Ovary (tissue), 9 donors: ENCODE results near the gene USP32. TPM values are rescaled to one million over a fixed set of nuclear protein-coding genes. Genes with fewer than 3 reads are reported as not detected.

Experiments
- DNase-seq, 5 donors: peaks; one replicate each; pipeline ENCODE4 v3.0.0-alpha.2; 2019 to 2020
- H3K27ac ChIP-seq, 2 donors: fragments of 200-600 bp; one replicate each; pipeline versions ENCODE4 v1.5.1 to v1.8.0; 2019 to 2022
- H3K27me3 ChIP-seq: fragments of 200-600 bp; one replicate; pipeline ENCODE4 v1.8.0; 2022
- H3K36me3 ChIP-seq: fragments of 200-600 bp; sonication (generic); one replicate; pipeline ENCODE4 v1.5.1; 2019
- H3K4me1 ChIP-seq: one replicate; pipeline ENCODE4 v1.8.1; 2013; ENCODE audit warnings: mild to moderate bottlenecking, moderate library complexity; ENCODE audit not compliant: insufficient read depth
- H3K4me3 ChIP-seq: fragments of 200-600 bp; sonication (generic); one replicate; pipeline ENCODE4 v1.5.1; 2017
- H3K9me3 ChIP-seq, 2 donors: fragments of 200-600 bp in 1 of 2; sonication (generic) in 1 of 2; one replicate each; pipeline versions ENCODE4 v1.5.1 to v1.8.1; 2013 to 2019; ENCODE audit warnings: mild to moderate bottlenecking in 1 of 2, moderate library complexity in 1 of 2
- EP300 ChIP-seq: sonication (generic); formaldehyde crosslinking; IDR thresholded peaks from one replicate; pipeline ENCODE4 v1.6.1; 2017; ENCODE audit warnings: antibody characterized with exemption
- POLR2A ChIP-seq: fragments of 450-650 bp; IDR thresholded peaks from one replicate; pipeline ENCODE4 v1.6.1; 2017; ENCODE audit warnings: antibody characterized with exemption, mild to moderate bottlenecking, moderate library complexity
- WGBS, 3 donors: extraction: QIAGEN DNeasy Blood & Tissue Kit in 1 of 3; methylation state at CpG; one replicate each; pipeline versions ENCODE4 v1.1.5 to v1.1.7; 2013 to 2017; 5-methylcytosine and 5-hydroxymethylcytosine counted together
- intact Hi-C, 4 donors: fragments of 100-400 bp; cut with DNase I; formaldehyde crosslinking; loops; one replicate each; pipeline versions ENCODE4 v1.11.0 to v1.15.1; 2022 to 2023
- polyA plus RNA-seq, 2 donors: library from polyadenylated mRNA; stranded (reverse); fragments of 200-250 nt in 1 of 2; fragments of 350-450 nt in 1 of 2; fragmentation: Illumina TruSeq in 1 of 2; extraction: RNeasy Lipid Tissue Mini Kit (QIAGEN cat#74804) in 1 of 2; gene quantifications; one replicate each; pipeline ENCODE4 v1.2.3, GENCODE V29; 2013 to 2014
- total RNA-seq, 7 donors: library from RNA; depleted of rRNA in 2 of 7; stranded (reverse); fragments of >200 nt in 2 of 7; fragmentation: NEBNext Ultra II Directional in 3 of 7; extraction: Animal tissue kit (Norgen Biotek cat#: 25700) in 3 of 7; gene quantifications; one replicate each; pipeline versions ENCODE4 v1.1.0 to v1.2.4, GENCODE V29; 2016 to 2023
- TF ChIP-seq, protein P1 (sequence below), 3 donors: fragments of 450-650 bp in 2 of 3; fragments of 200-600 bp in 1 of 3; IDR thresholded peaks; one replicate each; pipeline versions ENCODE4 v1.5.1 to v1.8.0; 2016 to 2022; ENCODE audit warnings: antibody characterized with exemption in 3 of 3, mild to moderate bottlenecking in 1 of 3
- donor health status: DM: no; HTN: no; CAD: no; lungs with moderate emphysema.
- donor health status: DM: no; HTN: no; CAD: no.
- donor health status: Bipolar disorder and iron deficiency.
- donor health status: DM: yes; HTN: yes; CAD: no.
- donor health status: DM: no; HTN: no; CAD: no.
- donor health status: DM: yes; HTN: yes; CAD: no.

USP32 gene
- total and polyA plus RNA-seq, 9 donors: 8.7 to 37.6 (median 32.9) TPM

DNA sequence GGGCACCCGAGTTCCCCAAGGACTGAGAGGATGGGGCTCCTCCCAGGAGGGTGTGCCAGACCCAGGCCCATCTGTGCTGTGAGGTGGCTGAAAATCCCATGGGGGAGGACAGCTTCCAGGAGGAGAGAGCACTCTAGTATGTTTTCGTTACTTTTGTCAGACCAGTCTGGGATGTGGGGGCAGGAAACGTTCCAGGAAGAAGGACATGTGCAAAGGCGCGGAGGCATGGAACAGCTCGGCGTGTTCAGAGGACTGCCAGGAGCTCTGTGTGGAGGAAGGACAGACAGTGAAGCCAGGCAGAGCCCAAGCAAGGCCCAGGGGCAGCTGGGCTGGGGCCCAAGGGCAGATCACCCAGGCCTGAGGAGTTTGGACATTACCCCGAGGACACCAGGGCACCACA, 235.2 kb downstream of the USP32 start:
- no peak for DNase-seq
- WGBS, 3 donors: 68 to 78% (median 71%) methylated on average over 8 of the region's 8 CpGs
- no peaks in the 10 kb centered on the region for H3K4me1 ChIP-seq
- TF ChIP-seq POLR2A (no peak), EP300 (no peak)
- TF ChIP-seq, protein P1, sequence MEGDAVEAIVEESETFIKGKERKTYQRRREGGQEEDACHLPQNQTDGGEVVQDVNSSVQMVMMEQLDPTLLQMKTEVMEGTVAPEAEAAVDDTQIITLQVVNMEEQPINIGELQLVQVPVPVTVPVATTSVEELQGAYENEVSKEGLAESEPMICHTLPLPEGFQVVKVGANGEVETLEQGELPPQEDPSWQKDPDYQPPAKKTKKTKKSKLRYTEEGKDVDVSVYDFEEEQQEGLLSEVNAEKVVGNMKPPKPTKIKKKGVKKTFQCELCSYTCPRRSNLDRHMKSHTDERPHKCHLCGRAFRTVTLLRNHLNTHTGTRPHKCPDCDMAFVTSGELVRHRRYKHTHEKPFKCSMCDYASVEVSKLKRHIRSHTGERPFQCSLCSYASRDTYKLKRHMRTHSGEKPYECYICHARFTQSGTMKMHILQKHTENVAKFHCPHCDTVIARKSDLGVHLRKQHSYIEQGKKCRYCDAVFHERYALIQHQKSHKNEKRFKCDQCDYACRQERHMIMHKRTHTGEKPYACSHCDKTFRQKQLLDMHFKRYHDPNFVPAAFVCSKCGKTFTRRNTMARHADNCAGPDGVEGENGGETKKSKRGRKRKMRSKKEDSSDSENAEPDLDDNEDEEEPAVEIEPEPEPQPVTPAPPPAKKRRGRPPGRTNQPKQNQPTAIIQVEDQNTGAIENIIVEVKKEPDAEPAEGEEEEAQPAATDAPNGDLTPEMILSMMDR (IDR thresholded peaks at IDR 0.05): no peak
- no peak overlapping the region for H3K27ac ChIP-seq
- no peaks in the 10 kb centered on the region for H3K9me3 ChIP-seq
- H3K36me3 ChIP-seq: no peaks in the 10 kb centered on the region
- H3K27me3 ChIP-seq: no peaks in the 10 kb centered on the region
- no peak overlapping the region for H3K4me3 ChIP-seq
- intact Hi-C loops: no loop called here

GRCh38 chr17:60155815-60156214, 236.1 kb downstream of the USP32 start:
- 51 to 60% (median 52%) methylated on average over 9 of the region's 9 CpGs for WGBS, 3 donors
- Histone ChIP-seq H3K27ac (no peak overlapping the region), H3K27me3 (no peaks in the 10 kb centered on the region), H3K4me1 (no peaks in the 10 kb centered on the region), H3K9me3 (no peaks in the 10 kb centered on the region), H3K4me3 (no peak overlapping the region), H3K36me3 (no peaks in the 10 kb centered on the region)
- intact Hi-C loops: no loop called here
- DNase-seq: no peak
- TF ChIP-seq EP300: no peak
- TF ChIP-seq, protein P1 (IDR thresholded peaks at IDR 0.05): no peak
- TF ChIP-seq POLR2A: no peak

GRCh38 chr17:60155427-60155814, 236.5 kb downstream of the USP32 start:
- H3K4me1 ChIP-seq: no peaks in the 10 kb centered on the region
- TF ChIP-seq EP300 (no peak), POLR2A (no peak)
- TF ChIP-seq, protein P1 (IDR thresholded peaks at IDR 0.05): no peak
- WGBS, 3 donors: 59 to 63% (median 59%) methylated on average over 3 of the region's 3 CpGs
- H3K27me3 ChIP-seq: no peaks in the 10 kb centered on the region
- DNase-seq: no peak
- intact Hi-C loops: no loop called here
- no peaks in the 10 kb centered on the region for H3K9me3 ChIP-seq
- no peak overlapping the region for H3K4me3 ChIP-seq
- no peaks in the 10 kb centered on the region for H3K36me3 ChIP-seq
- H3K27ac ChIP-seq: no peak overlapping the region

DNA sequence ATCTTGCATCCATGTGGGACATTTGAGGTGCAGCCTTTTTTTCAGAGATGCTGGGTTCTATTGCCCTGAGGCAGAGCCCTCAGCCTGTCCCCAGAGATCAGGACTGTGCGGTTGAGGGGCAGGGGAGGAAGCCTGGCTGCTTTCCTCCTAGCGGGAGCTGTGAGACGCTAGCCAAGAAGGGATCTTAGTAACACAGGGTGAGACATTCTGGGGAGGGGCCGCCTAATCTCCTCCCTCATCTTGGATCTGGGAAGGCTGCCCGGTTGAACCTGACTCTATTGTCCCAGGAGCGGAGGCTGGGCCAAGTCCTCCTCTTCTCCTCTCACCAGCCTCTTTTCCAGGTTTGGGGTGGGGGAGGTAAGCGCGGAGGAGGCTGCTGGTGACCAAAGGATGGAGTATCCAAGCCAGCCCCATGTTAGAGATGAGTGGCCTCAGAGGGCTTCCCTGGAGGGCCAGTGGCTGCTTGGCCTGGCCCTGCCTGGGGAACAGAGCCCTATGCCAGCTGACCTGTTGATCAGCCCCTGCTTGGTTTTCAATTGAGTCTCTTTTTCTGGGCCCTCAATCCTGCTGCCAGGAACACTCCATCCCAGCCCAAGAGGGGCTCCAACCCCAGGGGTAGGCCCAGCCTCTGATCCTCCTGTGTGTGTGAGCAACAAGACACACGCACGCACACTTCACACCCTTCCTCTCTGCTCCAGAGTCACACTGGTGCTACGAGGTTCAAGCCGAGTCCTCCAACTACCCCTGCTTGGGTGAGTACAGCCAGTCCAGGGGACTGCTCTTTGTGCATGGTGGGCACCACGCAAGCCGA, 237.1 kb downstream of the USP32 start:
- H3K4me3 ChIP-seq: no peak overlapping the region
- H3K27me3 ChIP-seq: peaks cover 2% of the 10 kb centered on the region
- H3K36me3 ChIP-seq: no peaks in the 10 kb centered on the region
- intact Hi-C loops: no loop called here
- DNase-seq: no peak
- H3K27ac ChIP-seq: no peak overlapping the region
- H3K4me1 ChIP-seq: no peaks in the 10 kb centered on the region
- WGBS, 3 donors: 54 to 62% (median 59%) methylated on average over 14 of the region's 14 CpGs
- TF ChIP-seq, protein P1 (IDR thresholded peaks at IDR 0.05): no peak
- TF ChIP-seq POLR2A (no peak), EP300 (no peak)
- no peaks in the 10 kb centered on the region for H3K9me3 ChIP-seq
